ENCODE results near the gene FICD.
"Not testable (repeated sequence)": the region's sequence is repeated elsewhere in the genome, so short reads cannot be mapped to it uniquely, and the experiment has no call there.

FICD gene

DNA sequence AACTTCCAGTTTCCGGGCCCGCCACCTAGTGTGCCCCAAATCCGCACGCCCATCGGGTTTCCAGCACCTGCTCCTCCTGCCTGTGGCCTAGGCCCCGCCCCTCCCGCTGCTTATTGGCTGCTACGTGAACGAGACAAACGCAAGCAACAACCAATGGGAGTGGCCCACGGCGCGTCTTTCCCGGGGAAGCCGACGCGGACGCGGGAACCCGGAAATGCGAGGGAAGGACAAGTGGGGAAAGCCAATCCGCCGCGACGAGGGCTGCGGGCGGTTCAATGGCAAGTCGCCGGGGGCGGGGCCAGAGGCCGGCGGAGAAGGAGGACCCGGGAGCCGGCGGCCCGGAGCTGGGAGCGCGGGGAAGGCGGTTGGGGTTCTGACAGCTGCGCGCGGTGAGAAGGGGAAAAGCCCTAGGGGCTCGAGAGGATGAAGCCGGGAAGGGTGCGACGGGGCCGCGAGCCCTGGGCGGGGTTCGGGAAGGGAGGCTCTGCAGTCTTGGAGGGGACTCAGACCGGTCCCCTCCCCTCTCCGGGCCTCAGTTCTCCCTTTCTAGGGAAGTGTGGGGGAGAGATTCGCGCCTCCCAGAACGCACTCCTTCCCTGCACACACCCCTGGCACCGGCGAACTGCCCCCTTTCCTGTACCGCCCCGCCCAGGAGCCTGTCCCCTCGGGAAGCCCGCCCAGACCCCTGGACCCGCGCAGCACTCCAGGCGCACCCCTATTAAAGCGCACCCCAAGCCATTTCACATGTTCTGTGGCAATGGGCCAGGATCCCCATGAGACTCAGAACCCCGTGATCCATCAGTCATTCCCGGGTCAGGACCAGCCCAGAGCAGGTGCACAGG, at the start of gene FICD:
TSS of gene FICD (plus strand) at position 305 of the 842 bp plus-strand sequence. CDS start 1,696 bp downstream, outside the sequence.
- peak; percentile 98 for DNase-seq (ENCODE audit: low spot score)

DNA sequence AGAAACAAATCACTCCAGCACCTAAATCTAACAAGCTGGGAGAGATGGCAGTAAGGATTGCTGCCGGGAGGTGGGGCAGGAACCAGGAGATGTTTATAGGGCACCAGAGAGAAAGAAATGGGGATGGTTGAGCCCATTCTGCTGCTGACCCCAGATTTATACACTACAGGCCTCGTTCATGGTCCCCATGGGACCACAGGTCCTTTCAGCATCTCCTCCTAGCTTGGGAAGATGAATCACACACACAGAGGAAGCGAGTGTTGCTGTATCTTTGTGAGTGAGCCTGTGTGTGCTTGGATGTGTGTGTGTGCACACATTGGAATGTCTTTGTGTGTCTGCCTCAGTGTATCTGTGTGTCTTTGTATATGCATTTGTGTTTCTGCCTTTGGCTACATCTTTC, 49.7 kb upstream of the FICD start:
- DNase-seq (ENCODE audit: low spot score) = no peak

DNA sequence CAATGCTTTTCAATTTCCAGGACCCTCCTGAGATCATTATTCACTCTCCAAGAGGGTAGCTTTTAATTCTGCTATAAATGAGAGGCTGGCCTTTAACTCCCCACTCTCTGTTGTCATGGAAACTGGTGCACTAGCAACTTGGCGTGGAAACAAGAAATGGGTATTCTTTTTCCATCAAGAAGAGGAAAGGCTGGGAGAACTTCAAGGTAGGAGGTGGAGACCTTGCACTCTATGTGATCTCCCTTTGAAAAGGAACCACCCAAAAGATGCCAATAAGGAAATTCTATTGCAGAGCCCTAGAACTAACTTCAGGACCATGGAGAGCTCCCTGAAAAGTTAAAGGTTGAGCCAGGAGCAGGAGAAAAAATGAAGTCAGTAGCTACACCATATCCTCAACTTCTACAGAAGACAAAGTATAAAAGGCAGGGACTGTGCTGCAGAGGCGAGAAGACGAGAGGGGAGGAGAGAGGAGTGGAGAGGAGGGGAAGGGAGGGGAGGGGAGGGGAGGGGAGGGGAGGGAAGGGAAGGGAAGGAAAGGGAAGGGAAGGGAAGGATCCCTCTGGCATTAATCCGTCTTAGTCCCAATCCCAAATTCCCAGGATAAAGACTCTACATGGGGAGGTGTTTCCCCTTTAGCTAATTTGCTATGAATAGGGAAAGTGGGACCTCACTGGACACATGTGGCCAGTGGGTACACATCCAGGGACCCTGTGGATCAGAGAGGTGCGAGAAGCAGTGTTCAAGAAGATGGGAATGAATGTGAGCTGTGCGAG, 46.7 kb upstream of the FICD start:
- DNase-seq (ENCODE audit: low spot score) = peak; percentile 5

DNA sequence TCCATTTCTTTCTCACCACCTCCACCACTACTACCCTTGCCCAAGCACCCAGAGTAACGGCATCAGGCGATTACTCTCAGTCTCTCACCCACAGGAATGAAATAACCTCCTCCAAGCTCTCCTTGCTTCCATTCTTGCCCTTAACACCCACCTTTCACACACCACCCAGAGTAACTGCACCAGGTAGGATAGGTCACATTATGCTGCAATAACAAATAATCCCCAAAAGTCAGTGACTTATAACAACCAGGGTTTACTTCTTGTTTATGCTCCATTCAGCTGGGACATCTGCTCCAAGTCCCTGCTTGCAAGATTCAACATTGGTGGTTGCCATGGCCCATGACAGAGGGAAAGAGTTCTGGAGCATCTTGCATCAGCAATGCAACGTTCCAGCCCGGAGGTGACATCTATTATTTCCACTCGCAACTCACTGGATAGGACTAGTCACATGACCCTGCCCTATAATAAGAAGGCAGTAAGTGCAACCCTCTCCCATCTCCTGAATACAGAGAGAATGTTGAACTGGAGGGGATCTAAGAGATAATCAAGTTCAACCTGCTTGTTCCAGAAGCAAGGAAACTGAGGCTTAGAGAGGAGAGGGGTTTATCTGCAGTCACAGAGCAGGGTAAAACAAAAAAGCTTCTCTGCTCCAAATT, 41.5 kb upstream of the FICD start:
- no peak for DNase-seq (ENCODE audit: low spot score)

DNA sequence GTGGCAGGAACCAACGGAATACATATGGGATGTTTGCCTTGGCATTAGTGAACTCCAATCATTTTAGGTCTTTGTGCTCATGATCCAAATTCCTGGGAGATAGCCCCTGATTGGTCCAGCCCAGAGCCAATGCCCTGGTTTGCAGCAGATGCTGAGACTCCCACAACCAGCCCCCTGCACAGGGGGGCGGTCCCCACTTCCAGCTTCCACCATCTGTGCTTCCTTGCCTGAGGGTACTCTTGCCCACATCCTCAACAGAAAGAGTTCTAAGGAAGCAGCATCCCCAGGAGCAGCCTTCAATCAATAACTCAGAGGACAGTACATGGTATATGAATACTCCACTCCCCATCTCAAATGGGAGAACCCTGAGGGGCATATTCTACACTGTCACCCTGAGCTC, 39.7 kb upstream of the FICD start:
- no peak for DNase-seq (ENCODE audit: low spot score)

DNA sequence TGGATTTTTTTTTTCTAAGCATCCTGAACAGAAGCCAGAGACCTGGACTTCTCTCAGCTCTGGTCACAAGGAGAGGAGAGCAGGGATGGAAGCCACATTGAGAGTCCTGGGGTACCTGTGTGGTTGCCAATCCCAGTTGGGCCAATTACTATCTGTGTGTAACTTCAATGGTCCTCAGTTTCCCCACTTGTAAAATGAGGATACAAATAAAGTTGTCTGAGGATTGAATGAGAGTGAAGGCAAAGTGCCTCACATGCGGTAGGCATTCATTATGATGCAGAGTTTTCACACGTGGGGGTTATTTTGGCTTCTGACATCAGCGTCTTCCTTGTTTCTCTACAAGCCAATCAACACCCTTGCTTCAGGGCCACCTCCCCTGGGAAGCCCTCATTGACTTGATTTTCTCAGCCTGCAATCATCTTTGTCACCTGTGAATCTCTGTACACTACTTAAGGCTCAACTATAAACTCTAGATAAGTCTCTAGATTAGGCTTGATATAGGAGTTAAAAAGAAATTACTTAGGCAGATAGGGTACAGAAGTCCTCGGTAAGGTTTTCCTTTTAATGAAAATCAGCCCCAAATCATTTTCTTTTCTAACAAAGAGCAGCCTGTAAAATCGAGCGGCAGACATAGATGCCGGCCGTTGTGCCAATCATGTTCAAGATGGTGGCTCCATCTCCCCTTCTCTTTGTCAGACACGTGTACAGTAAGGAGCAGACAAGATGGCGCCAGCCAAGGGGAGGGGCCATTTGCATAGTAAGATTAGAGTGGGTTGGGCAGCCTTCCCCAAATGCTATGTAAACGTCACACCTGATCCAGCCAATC, 37.8 kb upstream of the FICD start:
- DNase-seq (ENCODE audit: low spot score) = no peak

DNA sequence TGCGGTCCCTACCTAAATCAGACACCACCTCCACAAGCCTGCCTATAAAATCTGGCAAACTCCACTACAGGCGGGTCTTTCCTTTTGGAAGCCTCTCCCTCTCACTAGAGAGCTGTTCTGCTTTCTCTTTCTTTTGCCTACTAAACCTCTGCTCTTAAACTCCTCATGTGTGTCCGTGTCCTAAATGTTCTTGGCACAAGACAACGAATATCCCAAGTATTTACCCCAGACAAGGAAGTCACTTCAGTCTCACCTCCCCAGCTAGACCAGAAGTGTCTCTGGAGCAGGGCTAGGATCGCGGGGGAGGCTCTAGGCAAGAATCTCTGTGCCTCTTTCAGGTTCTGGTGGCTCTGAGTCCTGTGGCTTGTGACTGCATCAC, 37.2 kb upstream of the FICD start:
- no peak for DNase-seq (ENCODE audit: low spot score)

DNA sequence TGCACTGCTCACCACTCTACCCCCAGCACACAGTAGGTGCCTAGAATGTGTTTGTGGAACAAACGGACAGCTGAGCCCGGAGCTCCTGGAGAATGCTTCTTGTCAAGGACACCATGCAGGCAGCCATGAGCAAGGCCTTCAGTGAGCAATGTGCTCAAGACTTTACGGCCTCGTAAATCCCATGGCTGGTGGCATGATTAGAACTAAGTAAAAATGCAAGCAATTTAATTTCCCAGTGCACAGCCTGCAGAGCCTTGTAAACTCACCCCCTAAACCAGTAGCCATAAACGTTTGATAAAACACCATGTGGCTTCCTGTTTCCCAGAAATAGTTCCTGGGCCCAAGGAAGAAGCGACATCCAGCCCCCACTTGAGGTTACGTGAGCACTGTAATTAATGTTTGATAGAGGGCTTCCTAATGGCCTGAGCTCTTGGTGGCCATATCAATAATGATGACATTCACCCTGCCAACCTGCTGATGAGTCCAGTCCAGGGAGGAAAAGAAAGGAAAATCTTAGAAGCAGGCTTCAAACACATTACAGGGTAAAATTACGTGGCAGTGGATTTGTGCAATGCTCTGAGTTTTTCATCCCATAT, 36.4 kb upstream of the FICD start:
- DNase-seq (ENCODE audit: low spot score) = no peak

DNA sequence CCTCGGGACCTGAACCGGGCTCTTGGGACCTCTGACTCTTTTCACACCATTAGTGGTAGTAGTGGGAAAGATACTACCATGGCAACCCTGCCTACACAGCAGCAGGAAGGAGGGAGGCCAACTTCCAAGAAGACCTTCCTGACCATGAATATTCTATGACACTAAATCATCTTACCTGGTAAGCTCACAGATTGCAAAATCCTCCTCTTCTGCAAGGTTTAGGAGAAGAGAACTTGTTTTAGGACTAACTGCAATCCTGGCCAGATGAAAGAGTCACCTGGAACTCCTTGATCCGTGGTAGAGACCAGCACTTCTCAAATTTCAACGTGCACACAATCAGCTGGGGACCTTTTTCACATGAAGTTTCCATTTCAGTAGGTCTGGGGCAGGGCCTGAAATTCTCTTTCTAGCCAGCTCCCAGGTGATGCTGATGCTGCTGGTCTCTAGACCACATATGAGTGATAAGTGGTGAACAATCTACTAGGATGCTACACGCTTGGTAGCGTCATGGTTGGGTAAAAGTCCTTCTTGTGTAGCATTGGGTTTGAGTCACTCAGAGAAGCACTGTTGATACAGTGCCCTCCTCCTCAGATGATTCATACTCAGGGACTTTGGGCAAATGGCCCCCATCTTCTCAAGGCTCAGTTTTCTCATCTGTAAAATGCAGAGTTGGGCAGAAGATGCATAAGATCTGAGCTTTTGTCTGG, 35.6 kb upstream of the FICD start:
- DNase-seq (ENCODE audit: low spot score) = no peak

DNA sequence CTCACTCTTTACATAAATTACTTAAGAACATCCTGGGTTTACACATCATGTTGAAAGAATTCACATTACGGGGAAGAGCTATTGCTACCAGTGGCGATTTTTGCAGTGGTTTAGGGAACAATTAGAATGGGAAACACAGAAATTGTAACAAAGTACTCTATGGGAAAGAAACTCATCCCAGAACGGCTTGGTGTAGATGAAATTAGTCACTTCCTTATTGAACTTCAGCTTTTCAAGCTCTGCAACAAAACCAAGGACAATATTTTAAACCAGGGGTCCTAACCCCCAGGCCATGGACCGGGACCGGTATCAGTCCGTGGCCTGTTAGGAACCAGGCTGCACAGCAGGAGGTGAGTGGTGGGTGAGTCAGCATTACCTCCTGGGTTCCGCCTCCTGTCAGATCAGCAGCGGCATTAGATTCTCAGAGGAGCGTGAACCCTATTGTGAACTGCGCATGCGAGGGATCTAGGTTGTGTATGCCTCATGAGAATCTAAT, 32.3 kb upstream of the FICD start:
- DNase-seq (ENCODE audit: low spot score) = no peak

DNA sequence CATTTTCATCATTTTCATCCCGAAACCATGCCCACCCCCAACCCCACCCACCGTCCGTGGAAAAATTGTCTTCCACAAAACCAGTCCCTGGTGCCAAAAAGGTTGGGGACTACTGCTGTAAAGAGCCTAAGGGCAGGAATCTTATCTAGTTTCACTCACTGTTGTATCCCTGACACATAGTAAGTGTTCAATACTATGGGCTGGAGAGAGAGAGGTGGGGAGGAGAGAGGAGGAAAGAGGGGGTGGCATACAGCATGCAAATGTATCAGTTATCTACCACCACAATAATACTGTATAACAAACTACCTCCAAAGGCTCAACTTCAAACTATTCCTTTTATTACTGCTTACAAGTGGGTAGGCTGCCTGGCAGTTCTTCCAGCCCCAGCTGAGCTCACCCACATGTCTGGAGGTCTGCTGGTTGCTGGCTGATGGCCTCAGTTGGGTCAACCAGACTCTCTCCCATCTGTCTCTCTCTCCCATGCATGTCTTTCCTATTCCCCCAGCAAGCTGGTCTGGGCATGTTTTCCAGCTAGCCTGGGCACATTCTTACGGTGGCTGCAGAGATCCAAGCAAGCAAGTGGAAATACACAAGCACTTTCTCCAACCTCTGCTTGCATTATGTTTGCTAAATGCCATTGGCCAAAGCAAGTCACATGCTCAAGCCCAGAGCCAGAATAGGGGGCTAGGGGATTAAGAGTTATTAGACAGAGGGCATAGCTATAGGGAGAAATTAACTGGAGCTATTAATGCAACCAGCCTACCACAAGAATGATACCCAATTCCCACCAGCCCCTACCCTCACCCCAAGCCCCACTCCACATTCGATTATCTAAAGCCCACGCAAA, 31.6 kb upstream of the FICD start:
- DNase-seq (ENCODE audit: low spot score) = no peak

DNA sequence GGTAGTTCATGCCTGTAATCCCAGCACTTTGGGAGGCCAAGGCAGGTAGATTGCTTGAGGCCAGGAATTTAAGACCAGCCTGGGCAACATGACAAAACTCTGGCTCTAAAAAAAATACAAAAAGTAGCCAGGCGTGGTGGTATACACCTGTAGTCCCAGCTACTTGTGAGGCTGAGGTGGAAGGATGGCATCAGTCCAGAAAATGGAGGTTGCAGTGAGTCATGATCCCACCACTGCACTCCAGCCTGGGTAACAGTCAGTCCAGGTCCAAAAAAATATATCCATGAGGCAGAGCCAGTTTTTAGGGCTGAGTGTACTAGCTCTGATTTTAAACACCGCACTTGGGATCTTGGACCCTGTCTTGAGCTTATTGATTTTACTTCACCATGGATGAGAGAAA, 30.6 kb upstream of the FICD start:
- DNase-seq (ENCODE audit: low spot score) = no peak

DNA sequence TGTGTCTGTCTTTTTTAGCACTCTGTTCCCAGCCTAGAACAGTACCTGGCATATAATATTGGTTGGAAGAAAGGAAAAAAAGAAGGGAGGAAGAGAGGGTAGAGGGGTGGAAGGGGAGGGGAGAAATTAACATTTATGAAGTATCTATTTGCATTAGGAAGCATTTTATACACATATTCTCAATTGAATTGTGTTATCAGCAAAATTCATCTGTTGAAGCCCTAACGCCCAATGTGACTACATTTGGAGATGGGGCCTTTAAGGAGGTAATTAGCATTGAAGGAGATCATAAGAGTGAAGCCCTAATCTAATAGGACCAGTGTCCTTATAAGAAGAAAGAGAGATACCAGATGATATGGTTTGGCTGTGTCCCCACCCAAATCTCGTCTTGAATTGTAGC, 30.2 kb upstream of the FICD start:
- no peak for DNase-seq (ENCODE audit: low spot score)

DNA sequence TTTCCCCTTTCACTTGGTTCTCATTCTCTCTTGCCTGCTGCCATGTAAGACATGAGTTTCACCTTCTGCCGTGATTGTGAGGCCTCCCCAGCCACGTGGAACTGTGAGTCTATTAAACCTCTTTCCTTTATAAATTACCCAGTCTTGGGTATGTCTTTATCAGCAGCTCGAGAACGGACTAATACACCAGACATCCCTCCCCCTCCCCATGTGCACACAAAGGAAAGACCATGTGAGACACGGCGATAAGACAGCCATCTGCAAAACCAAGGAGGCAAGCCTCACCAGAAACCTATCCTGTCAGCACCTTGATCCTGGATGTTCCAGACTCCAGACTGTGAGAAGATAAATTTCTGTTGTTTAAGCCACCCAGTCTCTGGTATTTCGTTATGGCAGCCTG, 29.7 kb upstream of the FICD start:
- not testable (repeated sequence) for DNase-seq (ENCODE audit: low spot score)

DNA sequence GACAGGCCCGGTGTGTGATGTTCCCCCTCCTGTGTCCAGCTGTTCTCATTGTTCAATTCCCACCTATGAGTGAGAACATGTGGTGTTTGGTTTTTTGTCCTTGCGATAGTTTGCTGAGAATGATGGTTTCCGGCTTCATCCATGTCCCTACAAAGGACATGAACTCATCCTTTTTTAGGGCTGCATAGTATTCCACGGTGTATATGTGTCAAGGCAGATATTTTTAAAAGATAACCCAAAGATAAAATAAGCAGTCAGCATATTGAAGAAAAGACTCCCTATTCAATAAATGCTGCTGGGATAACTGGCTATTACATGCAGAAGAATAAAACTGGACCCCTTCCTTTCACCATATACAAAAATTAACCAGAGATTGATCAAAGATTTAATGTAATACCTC, 28.0 kb upstream of the FICD start:
- DNase-seq (ENCODE audit: low spot score) = not testable (repeated sequence)

DNA sequence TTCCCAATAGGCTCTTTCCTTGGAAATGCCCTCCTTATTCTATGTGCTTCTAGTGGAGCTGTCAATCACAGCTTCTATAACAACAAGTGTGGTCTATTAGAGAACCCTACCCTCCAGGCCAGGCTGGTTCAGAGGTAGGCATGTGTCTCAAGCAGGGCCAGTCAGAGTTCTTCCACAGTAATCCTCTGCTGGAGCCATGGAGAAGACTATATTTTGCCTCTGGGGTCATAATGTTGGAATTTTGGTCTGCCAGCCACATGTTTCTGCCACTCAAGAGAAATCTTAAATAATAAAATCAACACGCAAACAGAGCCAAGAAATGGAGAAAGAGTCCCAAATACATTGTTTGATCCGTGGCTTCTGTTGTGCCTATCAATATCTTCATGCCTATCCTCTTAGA, 23.8 kb upstream of the FICD start:
- no peak for DNase-seq (ENCODE audit: low spot score)

DNA sequence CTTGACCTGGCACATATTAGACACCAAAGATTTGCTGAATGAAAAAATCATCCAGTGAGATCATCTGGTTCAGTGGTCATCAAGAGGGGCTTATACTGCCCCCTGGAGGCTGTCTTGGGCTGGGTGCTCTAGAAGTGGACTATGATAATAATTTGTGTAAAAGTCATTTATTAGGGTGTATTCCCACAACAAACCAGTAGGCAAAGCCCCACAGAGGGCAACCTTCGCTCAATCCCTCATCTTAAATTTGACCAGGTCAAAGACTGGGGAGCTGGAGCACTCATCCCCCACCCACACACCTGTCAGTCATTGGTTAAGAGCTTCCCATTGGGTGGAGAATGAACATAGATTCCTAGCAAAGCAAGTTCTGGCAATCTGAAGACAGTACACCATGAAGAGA, 20.0 kb upstream of the FICD start:
- peak; percentile 20 for DNase-seq (ENCODE audit: low spot score)

DNA sequence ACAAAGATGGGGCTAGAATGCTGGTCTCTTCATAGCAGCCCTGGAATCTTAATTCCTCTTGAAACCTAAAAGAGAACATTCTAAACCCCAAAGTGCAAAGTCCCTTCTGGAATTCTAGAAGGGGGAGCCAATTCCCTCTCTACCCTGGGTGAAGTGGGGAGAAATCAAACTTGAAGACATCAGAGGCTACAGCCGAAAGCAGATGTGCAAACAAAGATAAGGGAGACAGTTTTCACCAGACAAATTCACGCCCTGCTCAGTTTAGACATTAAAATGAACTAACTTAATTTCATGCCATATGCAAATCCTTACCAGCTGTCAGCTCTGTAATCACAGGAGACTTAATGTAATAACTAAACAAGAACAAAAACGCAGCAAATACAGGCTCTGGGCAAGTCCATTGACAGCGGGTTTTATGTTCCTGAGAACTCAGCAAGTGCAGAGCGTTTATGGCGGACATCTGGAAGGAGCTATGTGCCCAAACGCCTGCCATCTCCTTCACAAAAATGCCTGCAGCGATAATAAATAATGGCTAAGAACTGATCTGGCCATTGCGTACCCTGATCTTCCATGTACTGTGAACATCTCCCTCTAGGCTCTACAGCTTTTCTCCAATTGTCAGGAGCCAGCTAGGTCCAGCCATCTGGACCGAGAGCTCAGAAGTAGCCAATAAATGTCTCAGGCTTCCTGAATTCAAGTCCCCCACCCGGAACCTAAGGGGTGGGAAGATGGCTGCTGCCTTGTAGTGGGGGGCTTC, 19.1 kb upstream of the FICD start:
- no peak for DNase-seq (ENCODE audit: low spot score)

DNA sequence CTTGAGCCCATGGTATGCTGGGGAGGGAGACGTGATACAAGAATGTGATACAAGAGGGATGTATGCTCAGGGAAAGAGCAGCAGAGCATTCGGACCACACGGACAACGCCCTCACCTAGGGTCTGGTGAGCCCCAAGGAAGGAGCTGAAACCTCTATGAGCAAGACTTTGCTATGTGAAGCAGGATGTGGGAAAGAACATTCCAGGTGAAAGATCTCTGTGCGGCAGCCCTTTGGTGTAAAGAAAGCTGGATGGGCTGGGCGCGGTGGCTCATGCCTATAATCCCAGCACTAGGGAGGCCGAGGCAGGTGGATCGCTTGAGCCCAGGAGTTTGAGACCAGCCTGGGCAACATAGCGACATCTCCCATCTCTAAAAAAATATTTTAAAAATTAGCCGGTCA, 16.9 kb upstream of the FICD start:
- DNase-seq (ENCODE audit: low spot score) = no peak
